Measurements from ENCODE around the gene MBD6. TPM values are rescaled to one million over a fixed set of nuclear protein-coding genes. Genes with fewer than 3 reads are reported as not detected.

Gene MBD6
- total and polyA plus RNA-seq, 2 of the 4 experiments (the other 2 are of a cell fraction): 0.90 to 9.3 TPM

- Histone ChIP-seq H3K27ac (ENCODE audit: insufficient read depth, low read length) (no peak overlapping the region), H3K4me1 (ENCODE audit: control insufficient read depth, insufficient read depth, low read length) (no peaks in the 10 kb centered on the region), H3K23ac (ENCODE audit: low read depth, low read length) (no peak overlapping the region), H3K9me3 (ENCODE audit: control insufficient read depth, insufficient read depth, low read length) (no peaks in the 10 kb centered on the region), H2BK20ac (ENCODE audit: low read depth, low read length) (no peak overlapping the region), H3K79me1 (ENCODE audit: low read depth in 1 of 2, low read length in 2 of 2) (no peaks in the 10 kb centered on the region), H2BK120ac (ENCODE audit: low read depth, low read length) (no peak overlapping the region), H2AK9ac (replicated peaks; ENCODE audit: low read depth, low read length, poor library complexity) (no peak overlapping the region), H2BK15ac (ENCODE audit: low read depth, low read length) (no peak overlapping the region), H4K91ac (ENCODE audit: insufficient read depth, low read depth, low read length) (no peak overlapping the region), H3K14ac (replicated peaks; ENCODE audit: low read depth, low read length) (no peak overlapping the region), H3K36me3 (ENCODE audit: control insufficient read depth, insufficient read depth, low read length) (no peaks in the 10 kb centered on the region), H4K5ac (ENCODE audit: low read depth, low read length) (no peak overlapping the region), H3K4me2 (ENCODE audit: low read depth, low read length) (no peak overlapping the region), H4K8ac (ENCODE audit: low read depth in 2 of 2, low read length in 2 of 2) (no peak overlapping the region), H3K18ac (ENCODE audit: low read depth, low read length) (no peak overlapping the region), H3K4ac (ENCODE audit: low read depth, low read length) (no peak overlapping the region), H3K27me3 (ENCODE audit: control insufficient read depth, insufficient read depth, low read length) (peaks cover 20% of the 10 kb centered on the region), H4K20me1 (ENCODE audit: insufficient read depth, low read length) (no peaks in the 10 kb centered on the region), H3K9ac (ENCODE audit: low read depth, low read length) (no peak overlapping the region), H3K4me3 (ENCODE audit: insufficient read depth, low read depth, low read length) (no peak overlapping the region), H2BK5ac (ENCODE audit: low read depth, low read length, poor library complexity, severe bottlenecking) (no peak overlapping the region), H2AFZ (replicated peaks; ENCODE audit: low read length, poor library complexity) (no peak overlapping the region), H3K9me1 (ENCODE audit: insufficient read depth, low read length) (no peaks in the 10 kb centered on the region), H3K56ac (ENCODE audit: extremely low read depth, insufficient read depth, low read length) (no peak overlapping the region), H2AK5ac (ENCODE audit: low read depth, low read length) (no peak overlapping the region)
- in situ Hi-C loops (cut with MboI; ENCODE audit: low sequenced_read_pairs) (no loop called here), dilution Hi-C loops (cut with HindIII; ENCODE audit: low sequenced_read_pairs, unreplicated experiment) (no loop called here), intact Hi-C loops (cut with micrococcal nuclease) (no loop called here)
- TF ChIP-seq RAD21 (IDR thresholded peaks at IDR 0.05; ENCODE audit: low read length): no peak
- no peak for TF ChIP-seq NFE2L2 (IDR thresholded peaks at IDR 0.05; ENCODE audit: low read depth, low read length)
- TF ChIP-seq ELK1 (IDR thresholded peaks at IDR 0.05; ENCODE audit: borderline replicate concordance, low read depth, low read length): no peak
- no peak for TF ChIP-seq BHLHE40 (IDR thresholded peaks at IDR 0.05; ENCODE audit: low read depth, low read length)
- no peak for TF ChIP-seq RCOR1 (IDR thresholded peaks at IDR 0.05; ENCODE audit: insufficient replicate concordance, low read length)
- TF ChIP-seq POLR2A (IDR thresholded peaks at IDR 0.05; ENCODE audit: low read depth, low read length): no peak
- no peak for TF ChIP-seq MXI1 (IDR thresholded peaks at IDR 0.05; ENCODE audit: borderline replicate concordance, low read depth, low read length)
- TF ChIP-seq CHD1 (IDR thresholded peaks at IDR 0.05; ENCODE audit: low read depth, low read length): no peak
- TF ChIP-seq, protein P1, sequence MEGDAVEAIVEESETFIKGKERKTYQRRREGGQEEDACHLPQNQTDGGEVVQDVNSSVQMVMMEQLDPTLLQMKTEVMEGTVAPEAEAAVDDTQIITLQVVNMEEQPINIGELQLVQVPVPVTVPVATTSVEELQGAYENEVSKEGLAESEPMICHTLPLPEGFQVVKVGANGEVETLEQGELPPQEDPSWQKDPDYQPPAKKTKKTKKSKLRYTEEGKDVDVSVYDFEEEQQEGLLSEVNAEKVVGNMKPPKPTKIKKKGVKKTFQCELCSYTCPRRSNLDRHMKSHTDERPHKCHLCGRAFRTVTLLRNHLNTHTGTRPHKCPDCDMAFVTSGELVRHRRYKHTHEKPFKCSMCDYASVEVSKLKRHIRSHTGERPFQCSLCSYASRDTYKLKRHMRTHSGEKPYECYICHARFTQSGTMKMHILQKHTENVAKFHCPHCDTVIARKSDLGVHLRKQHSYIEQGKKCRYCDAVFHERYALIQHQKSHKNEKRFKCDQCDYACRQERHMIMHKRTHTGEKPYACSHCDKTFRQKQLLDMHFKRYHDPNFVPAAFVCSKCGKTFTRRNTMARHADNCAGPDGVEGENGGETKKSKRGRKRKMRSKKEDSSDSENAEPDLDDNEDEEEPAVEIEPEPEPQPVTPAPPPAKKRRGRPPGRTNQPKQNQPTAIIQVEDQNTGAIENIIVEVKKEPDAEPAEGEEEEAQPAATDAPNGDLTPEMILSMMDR (conservative IDR thresholded peaks at IDR 0.05; ENCODE audit: low read depth, low read length): no peak
- TF ChIP-seq FOS (IDR thresholded peaks at IDR 0.05; ENCODE audit: low read depth, low read length): no peak
- no peak for TF ChIP-seq RFX5 (IDR thresholded peaks at IDR 0.05; ENCODE audit: low read depth, low read length)
- no peak for TF ChIP-seq MAFK (IDR thresholded peaks at IDR 0.05; ENCODE audit: low read depth, low read length)
- no peak for TF ChIP-seq MAZ (IDR thresholded peaks at IDR 0.05; ENCODE audit: borderline replicate concordance, low read depth, low read length)
- no peak for TF ChIP-seq CEBPB (IDR thresholded peaks at IDR 0.05; ENCODE audit: low read depth, low read length)
- TF ChIP-seq USF2 (IDR thresholded peaks at IDR 0.05; ENCODE audit: low read depth, low read length): no peak
- no peak for TF ChIP-seq SMC3 (IDR thresholded peaks at IDR 0.05; ENCODE audit: low read depth, low read length)
- POLR2A ChIA-PET (ENCODE audit: unreplicated experiment): no interaction called here
- DNase-seq: no peak
- BruUV-seq (replicated peaks): no TSS peak
- 100% methylated on average over 3 of the region's 9 CpGs; no CpG with 5 or more reads in 1 of the 2 experiments for WGBS, 2 experiments (ENCODE audit: extremely low coverage in 2 of 2, insufficient read length in 1 of 2)
- ATAC-seq (ENCODE audit: low read depth): no peak
- CTCF ChIA-PET: interaction anchor here (0.6 kb wide), 1 partner anchor 146 kb away, joined by 3 read pairs; no protein-coding TSS in a partner anchor
These were observed 54.1 kb downstream of the MBD6 start for GRCh38 chr12:57576613-57577160.
